ENCODE measurements around the gene MTFR2.

The MTFR2 gene

DNA sequence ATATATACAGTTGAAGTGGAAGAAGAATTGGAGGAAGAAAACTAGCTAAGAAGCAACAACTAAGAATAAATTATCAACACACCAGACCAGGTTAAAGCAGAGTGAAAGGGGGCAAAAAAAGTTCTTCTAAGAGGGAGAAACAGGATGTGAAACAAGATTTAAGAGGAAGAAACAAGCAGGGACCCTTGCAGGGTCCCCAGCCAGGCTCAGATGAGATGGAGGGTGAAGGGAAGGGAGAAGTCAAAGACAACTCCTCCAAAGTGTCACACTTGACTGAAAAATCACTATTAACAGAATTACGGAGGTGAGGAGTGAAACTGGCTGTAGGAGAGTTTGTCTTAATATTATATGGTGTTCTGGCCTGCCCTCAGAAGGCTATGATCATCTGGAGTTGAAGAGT lies 65.4 kb downstream of the MTFR2 start:
- peak; percentile 28 for DNase-seq (ENCODE audit: low spot score)

DNA sequence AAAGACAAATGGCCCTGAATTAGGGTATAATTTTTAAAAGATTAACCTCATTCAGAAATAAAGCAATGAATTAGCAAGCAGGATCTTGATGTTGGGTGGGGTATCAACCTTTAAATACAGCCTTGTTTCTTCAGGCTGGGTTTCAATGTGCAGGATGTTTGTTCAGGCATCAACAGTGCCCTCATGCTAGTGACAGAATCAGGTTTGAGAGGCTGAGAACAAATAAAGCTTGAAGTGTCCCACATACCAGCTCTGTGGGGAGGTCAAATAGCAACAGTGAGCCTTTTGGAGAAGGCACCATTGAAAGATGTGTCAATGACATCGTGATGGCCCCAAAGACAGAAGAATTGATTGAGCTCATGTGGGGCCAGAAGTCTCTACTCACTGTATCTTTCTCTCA lies 68.2 kb downstream of the MTFR2 start:
- no peak for DNase-seq (ENCODE audit: low spot score)

DNA sequence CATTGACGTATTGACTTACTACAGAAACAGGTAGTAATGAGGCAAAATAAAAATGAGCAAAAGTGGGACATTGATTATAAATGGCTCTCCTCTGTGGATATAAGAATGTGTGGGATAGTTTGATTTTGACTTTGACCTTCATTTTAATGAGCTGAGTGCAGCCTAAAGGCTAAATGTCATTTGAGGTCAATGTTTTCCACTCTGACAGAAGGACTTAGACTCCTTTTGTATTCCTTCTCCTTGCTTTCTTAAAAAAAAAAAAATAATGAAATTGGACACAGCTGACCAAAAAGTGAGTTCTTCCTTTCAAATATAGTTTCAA lies 68.6 kb downstream of the MTFR2 start:
- DNase-seq (ENCODE audit: low spot score), result no peak

Measured in NAMALWA (cell line).